PC-3 (cell line): ENCODE data around the gene HDAC11. TPM values are rescaled to one million over a fixed set of nuclear protein-coding genes. Genes with fewer than 3 reads are reported as not detected.

Source experiments
- ATAC-seq: fragments of 200-7000 bp; cut with Tn5 transposase; 2 replicates; pipeline ENCODE4 v1.9.1; 2020; ENCODE audit warnings: mild to moderate bottlenecking, moderate library complexity
- BruUV-seq: library from RNA; stranded (reverse); fragments of 400-500 nt; replicated peaks from 2 replicates; lab custom pipeline; 2021; lab: Mats Ljungman, UMichigan
- CTCF ChIA-PET: fragments of 300-600 bp; sonication (Branson Sonifier 250); formaldehyde crosslinking; loops from one replicate; lab custom pipeline; 2022; ENCODE audit warnings: antibody characterized with exemption; lab: Charles Lee
- POLR2A ChIA-PET: fragments of 300-600 bp; sonication (Branson Sonifier 250); formaldehyde crosslinking; loops from one replicate; lab custom pipeline; 2022; ENCODE audit warnings: antibody characterized with exemption; ENCODE audit not compliant: unreplicated experiment; lab: Charles Lee
- DNase-seq: peaks from one replicate; pipeline ENCODE4 v3.0.0-alpha.2; 2015
- H2AFZ ChIP-seq: fragments of 300-600 bp; sonication (generic); 2 replicates; pipeline ENCODE4 v1.6.0; 2016; ENCODE audit warnings: antibody characterized with exemption, low read length
- H3F3A ChIP-seq: fragments of 300-600 bp; sonication (generic); one replicate; pipeline ENCODE4 v1.6.0; 2017; ENCODE audit warnings: antibody characterized with exemption, low read length, control low read depth, mild to moderate bottlenecking; ENCODE audit not compliant: unreplicated experiment
- H3K27ac ChIP-seq: fragments of 300-600 bp; sonication (generic); 2 replicates; pipeline ENCODE4 v1.5.1; 2016; ENCODE audit warnings: mild to moderate bottlenecking, low read length
- H3K27me3 ChIP-seq: fragments of 300-600 bp; sonication (generic); 2 replicates; pipeline ENCODE4 v1.6.1; 2016; ENCODE audit warnings: low read length, mixed read lengths
- H3K36me3 ChIP-seq: fragments of 300-600 bp; sonication (generic); 2 replicates; pipeline ENCODE4 v1.6.1; 2016; ENCODE audit warnings: low read depth, mixed run types, low read length, mixed read lengths
- H3K4me1 ChIP-seq: fragments of 300-600 bp; sonication (generic); 2 replicates; pipeline ENCODE4 v1.5.1; 2016; ENCODE audit warnings: low read length; ENCODE audit not compliant: insufficient read depth
- H3K4me2 ChIP-seq: fragments of 300-600 bp; sonication (generic); 2 replicates; pipeline ENCODE4 v1.6.0; 2016; ENCODE audit warnings: low read length
- H3K4me3 ChIP-seq: fragments of 300-600 bp; sonication (generic); 2 replicates; pipeline ENCODE4 v1.5.1; 2016; ENCODE audit warnings: mild to moderate bottlenecking, low read length, mixed read lengths
- H3K79me2 ChIP-seq: fragments of 300-600 bp; sonication (generic); 2 replicates; pipeline ENCODE4 v1.6.1; 2017; ENCODE audit warnings: low read length, mixed read lengths
- H3K9ac ChIP-seq: fragments of 300-600 bp; sonication (generic); 2 replicates; pipeline ENCODE4 v1.6.0; 2016; ENCODE audit warnings: mild to moderate bottlenecking, low read length
- H3K9me2 ChIP-seq: fragments of 300-600 bp; sonication (generic); replicated peaks from 2 replicates; pipeline ENCODE4 v1.6.1; 2016; ENCODE audit warnings: mixed run types, low read length, mixed read lengths
- H3K9me3 ChIP-seq: fragments of 300-600 bp; sonication (generic); 2 replicates; pipeline ENCODE4 v1.6.1; 2016; ENCODE audit warnings: low read length, mixed read lengths
- H4K20me1 ChIP-seq: fragments of 300-600 bp; sonication (generic); 2 replicates; pipeline ENCODE4 v1.6.1; 2016; ENCODE audit warnings: low read length, mixed read lengths
- CTCF ChIP-seq: fragments of 300-600 bp; sonication (generic); conservative IDR thresholded peaks from 2 replicates; pipeline ENCODE4 v1.5.1; 2017; ENCODE audit warnings: antibody characterized with exemption, low read depth, mild to moderate bottlenecking, low read length
- EZH2 ChIP-seq: fragments of 300-600 bp; sonication (generic); IDR thresholded peaks from one replicate; pipeline ENCODE4 v1.6.1; 2017; ENCODE audit warnings: antibody characterized with exemption, mild to moderate bottlenecking, low read length; ENCODE audit not compliant: unreplicated experiment
- EZH2phosphoT487 ChIP-seq: fragments of 300-600 bp; sonication (generic); IDR thresholded peaks from 2 replicates; pipeline ENCODE4 v1.6.1; 2018; ENCODE audit warnings: mild to moderate bottlenecking, antibody characterized with exemption, low read length, borderline replicate concordance
- intact Hi-C: fragments of 100-400 bp; cut with micrococcal nuclease; formaldehyde crosslinking; loops from 2 replicates; pipeline ENCODE4 v1.9.0; 2023
- total RNA-seq: library from RNA; depleted of rRNA; stranded (reverse); fragments of >200 nt; gene quantifications from 2 replicates; pipeline ENCODE4 v1.2.3, GENCODE V29; 2014

The HDAC11 gene
- total RNA-seq, 1 experiment from 2014 or later, result 24.2 TPM

DNA sequence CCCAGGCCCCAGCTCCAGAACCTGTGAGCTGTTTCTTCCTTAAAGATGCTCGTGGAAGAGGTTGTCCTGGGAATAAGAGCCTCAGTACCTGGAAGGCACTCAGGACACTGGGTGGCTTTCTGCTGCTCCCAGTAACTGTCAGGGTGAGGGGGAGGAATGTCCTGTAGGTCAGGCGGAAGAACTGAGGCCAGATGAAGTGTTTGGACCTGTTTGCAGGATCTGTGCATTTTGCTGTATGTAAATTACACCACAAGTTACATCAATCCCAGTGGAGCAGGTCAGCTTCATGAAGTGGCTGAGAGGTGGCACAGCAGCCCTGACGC lies 27.1 kb downstream of the HDAC11 start:
- POLR2A ChIA-PET, result no interaction called here
- CTCF ChIA-PET, result interaction anchor here (0.6 to 1.1 kb wide), 2 partner anchors 11 to 141 kb away, joined by 3 to 4 read pairs; no protein-coding TSS in a partner anchor
- Histone ChIP-seq H3K36me3 (no peaks in the 10 kb centered on the region), H3F3A (no peaks in the 10 kb centered on the region), H4K20me1 (no peaks in the 10 kb centered on the region), H2AFZ (no peak overlapping the region), H3K4me2 (peak overlapping the region; percentile 35), H3K9me2 (no peaks in the 10 kb centered on the region), H3K9ac (no peak overlapping the region), H3K79me2 (no peaks in the 10 kb centered on the region), H3K4me3 (no peak overlapping the region), H3K27ac (peak overlapping the region; percentile 50), H3K4me1 (peaks cover 34% of the 10 kb centered on the region), H3K9me3 (no peaks in the 10 kb centered on the region), H3K27me3 (no peaks in the 10 kb centered on the region)
- ATAC-seq (peak; percentile 2; the same call in 1 of the 2 replicates), DNase-seq (no peak)
- no peak for TF ChIP-seq EZH2phosphoT487
- no peak for TF ChIP-seq EZH2
- TF ChIP-seq CTCF, result no peak
- intact Hi-C loops, result no loop called here
- BruUV-seq, result no TSS peak

DNA sequence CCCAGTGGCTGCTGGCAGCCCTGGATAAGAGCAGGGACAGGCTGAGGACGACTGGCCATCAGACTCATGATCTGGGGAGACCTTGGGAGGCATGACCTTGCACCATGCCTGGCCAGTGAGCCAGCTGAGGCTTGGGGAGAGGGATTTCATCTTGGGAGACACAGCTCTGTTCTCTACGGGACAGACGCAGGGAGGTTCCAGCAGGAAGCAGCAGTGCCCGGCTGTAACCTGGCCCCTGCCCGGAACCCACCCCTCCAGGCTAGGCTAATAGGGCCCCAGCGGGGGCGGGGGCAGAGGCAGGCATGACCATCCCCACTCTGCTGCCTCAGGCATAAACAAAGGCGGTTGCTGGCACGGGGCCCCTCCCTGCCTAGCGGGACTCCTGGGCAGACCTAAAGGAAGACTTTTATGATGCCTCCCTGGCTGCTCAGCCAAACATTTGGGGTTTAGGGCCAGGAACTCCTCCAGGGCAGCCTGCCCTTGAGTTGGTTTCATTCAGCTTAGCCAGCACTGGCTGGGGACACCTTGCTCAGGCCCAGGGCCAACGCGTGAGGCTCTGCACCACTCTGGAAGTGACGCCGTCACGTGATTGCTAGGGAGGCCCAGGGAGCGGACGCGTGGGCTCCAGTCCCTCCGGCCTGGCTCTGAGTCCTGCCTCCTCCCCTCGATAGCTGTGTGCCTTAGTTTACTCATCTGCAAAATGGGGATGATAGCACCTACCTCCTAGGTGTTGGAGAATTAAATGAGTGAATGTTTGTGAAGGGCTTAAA lies 27.6 kb downstream of the HDAC11 start:
- H3K4me3 ChIP-seq, result no peak overlapping the region
- no peaks in the 10 kb centered on the region for H3K9me2 ChIP-seq
- H3K9ac ChIP-seq, result no peak overlapping the region
- ATAC-seq (peak; percentile 48), DNase-seq (peak; percentile 68)
- POLR2A ChIA-PET, result no interaction called here
- H3K27ac ChIP-seq, result peak overlapping the region; percentile 50
- no peaks in the 10 kb centered on the region for H3K36me3 ChIP-seq
- peak overlapping the region; percentile 35 for H3K4me2 ChIP-seq
- no peak overlapping the region for H2AFZ ChIP-seq
- H3K9me3 ChIP-seq, result no peaks in the 10 kb centered on the region
- CTCF ChIA-PET, result interaction anchor here (0.6 to 1.1 kb wide), 2 partner anchors 11 to 140 kb away, joined by 3 to 4 read pairs; no protein-coding TSS in a partner anchor
- no peak for TF ChIP-seq EZH2
- no peak for TF ChIP-seq CTCF
- no peak for TF ChIP-seq EZH2phosphoT487
- no peaks in the 10 kb centered on the region for H3K79me2 ChIP-seq
- H3K27me3 ChIP-seq, result no peaks in the 10 kb centered on the region
- H4K20me1 ChIP-seq, result no peaks in the 10 kb centered on the region
- intact Hi-C loops, result no loop called here
- peaks cover 34% of the 10 kb centered on the region for H3K4me1 ChIP-seq
- no TSS peak for BruUV-seq
- H3F3A ChIP-seq, result no peaks in the 10 kb centered on the region

DNA sequence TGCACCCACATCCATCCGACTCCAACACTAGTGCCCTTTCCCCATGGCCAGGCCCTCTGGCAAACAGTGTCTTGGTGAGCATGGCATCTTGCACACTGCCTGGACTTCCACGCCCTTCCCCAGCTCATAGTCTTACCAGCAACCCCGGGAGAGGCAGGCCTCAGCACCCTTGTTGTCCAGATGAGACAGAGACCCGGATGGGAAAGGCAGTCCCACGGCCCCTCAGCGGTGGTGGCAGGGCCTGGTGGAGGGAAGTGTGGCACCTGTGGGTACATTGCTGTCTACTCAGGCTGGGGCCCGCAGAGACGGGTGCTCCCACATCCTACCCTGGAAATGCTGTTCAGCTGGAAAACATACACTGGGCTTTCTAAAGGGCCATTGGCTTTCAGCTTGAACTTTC lies 28.4 kb downstream of the HDAC11 start:
- CTCF ChIA-PET, result no interaction called here

More for the DNA sequence above, 28.4 kb downstream of the HDAC11 start:
- intact Hi-C loops, result no loop called here
- Histone ChIP-seq H3K27me3 (no peaks in the 10 kb centered on the region), H3K27ac (no peak overlapping the region), H3K4me3 (no peak overlapping the region), H3K79me2 (no peaks in the 10 kb centered on the region), H3K36me3 (no peaks in the 10 kb centered on the region), H2AFZ (no peak overlapping the region), H3K9me3 (no peaks in the 10 kb centered on the region), H3K4me1 (peaks cover 36% of the 10 kb centered on the region), H3K9me2 (no peaks in the 10 kb centered on the region), H4K20me1 (no peaks in the 10 kb centered on the region), H3K9ac (no peak overlapping the region), H3F3A (no peaks in the 10 kb centered on the region), H3K4me2 (no peak overlapping the region; the same call in 1 of the 2 replicates)
- no TSS peak for BruUV-seq
- TF ChIP-seq EZH2phosphoT487, result no peak
- no peak for TF ChIP-seq EZH2
- no peak for TF ChIP-seq CTCF
- no peak for ATAC-seq
- POLR2A ChIA-PET, result no interaction called here
- no peak for DNase-seq
